Epithelial cell of esophagus (primary cell): ENCODE measurements around the gene FKBP9.

Source experiments
- DNase-seq: peaks from one replicate; pipeline ENCODE4 v3.0.0; 2010; ENCODE audit warnings: low read depth
- H3K4me3 ChIP-seq: 2 replicates; pipeline ENCODE4 v1.5.1; 2011; ENCODE audit warnings: mild to moderate bottlenecking, low read length, control low read depth
- TF ChIP-seq, protein P1 (sequence below): IDR thresholded peaks from 2 replicates; pipeline ENCODE4 v1.5.1; 2011; ENCODE audit warnings: low read depth, mild to moderate bottlenecking, low read length, control low read depth, inconsistent platforms; ENCODE audit not compliant: insufficient read depth; ENCODE audit errors: missing control alignments

The FKBP9 gene

GRCh38 chr7:32941181-32941580, 16.1 kb upstream of the FKBP9 start:
- TF ChIP-seq, protein P1, sequence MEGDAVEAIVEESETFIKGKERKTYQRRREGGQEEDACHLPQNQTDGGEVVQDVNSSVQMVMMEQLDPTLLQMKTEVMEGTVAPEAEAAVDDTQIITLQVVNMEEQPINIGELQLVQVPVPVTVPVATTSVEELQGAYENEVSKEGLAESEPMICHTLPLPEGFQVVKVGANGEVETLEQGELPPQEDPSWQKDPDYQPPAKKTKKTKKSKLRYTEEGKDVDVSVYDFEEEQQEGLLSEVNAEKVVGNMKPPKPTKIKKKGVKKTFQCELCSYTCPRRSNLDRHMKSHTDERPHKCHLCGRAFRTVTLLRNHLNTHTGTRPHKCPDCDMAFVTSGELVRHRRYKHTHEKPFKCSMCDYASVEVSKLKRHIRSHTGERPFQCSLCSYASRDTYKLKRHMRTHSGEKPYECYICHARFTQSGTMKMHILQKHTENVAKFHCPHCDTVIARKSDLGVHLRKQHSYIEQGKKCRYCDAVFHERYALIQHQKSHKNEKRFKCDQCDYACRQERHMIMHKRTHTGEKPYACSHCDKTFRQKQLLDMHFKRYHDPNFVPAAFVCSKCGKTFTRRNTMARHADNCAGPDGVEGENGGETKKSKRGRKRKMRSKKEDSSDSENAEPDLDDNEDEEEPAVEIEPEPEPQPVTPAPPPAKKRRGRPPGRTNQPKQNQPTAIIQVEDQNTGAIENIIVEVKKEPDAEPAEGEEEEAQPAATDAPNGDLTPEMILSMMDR, result no peak
- H3K4me3 ChIP-seq, result peak overlapping the region; percentile 75
- no peak for DNase-seq

DNA sequence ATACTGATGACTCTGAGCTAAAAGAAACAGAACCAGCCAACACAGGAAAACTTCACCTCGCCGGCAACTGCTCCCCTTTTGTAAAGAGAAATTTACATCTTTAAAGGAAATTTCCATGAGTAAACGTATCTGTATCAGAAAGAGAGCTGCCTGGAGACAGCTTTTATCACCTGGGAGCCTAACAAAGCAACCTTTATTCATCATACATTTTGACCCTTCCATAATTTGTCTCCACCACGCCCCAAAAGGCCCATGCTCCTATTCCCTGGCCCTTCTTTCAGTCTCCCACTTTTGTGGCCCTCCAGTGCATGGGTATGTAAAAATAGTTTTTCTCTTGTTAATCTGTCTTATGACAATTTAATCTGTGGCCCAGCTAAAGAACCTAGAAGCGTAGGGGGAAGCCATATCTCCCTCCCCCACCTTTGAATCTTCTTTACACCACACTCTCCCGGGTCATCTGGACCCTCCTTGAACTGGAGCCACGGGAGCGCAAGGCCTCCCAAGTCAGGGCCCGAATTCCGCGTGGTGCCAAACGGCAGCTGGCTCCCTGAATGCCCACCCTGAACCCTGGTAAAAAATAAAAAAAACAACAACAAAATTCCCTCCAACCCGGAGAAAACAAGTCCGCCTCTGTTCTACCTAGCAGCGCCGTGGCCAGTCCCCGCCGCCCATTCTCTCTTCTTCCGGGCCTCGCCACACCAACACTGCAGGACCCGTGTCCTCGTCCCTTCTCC, 15.4 kb upstream of the FKBP9 start:
- peak overlapping the region; percentile 75 for H3K4me3 ChIP-seq
- no peak for DNase-seq
- TF ChIP-seq, protein P1, result no peak

DNA sequence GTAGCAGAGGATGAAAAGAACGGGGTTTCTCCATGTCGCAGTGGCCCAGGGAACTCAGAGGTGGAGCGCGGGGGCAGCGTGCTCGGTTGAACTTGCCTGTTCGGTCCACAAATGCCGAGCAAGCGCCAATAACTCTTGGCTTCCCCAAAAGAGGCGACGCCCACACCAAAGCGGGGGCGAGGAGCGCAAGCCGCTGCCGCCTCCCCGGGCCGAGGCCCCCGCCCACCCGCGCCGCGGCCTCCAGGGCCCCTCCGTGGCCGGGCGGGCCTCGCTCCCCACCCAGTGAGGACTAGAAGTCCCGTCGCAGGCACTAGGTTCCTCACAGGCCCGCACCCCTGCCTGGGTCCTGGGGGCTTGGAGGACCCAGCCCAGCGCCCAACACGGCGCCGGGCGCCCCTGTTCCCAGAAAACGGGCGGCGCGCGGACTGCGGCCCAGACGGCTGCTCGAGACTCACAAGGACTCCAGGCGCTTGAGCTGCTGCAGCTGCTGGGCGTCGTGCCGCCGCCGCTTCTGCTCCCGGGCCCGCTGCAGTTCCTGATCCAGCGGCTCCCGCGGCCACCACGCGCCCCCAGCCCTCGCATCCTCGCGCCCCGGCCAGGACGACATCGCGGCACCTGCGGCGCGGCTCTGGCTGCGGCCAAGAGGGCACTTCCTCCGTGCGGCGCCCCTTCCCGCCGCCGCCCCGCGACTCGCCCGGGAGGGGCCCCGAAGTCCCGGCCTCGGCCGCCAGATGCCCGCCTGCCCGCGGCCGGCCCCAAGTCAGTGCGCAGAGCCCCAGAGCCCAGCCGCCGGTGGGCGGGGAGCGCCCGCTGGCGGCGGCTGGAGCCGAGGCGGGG, 14.6 kb upstream of the FKBP9 start:
- peak; percentile 82 for DNase-seq

GRCh38 chr7:32943252-32944030, 13.8 kb upstream of the FKBP9 start:
- H3K4me3 ChIP-seq, result no peak overlapping the region
- no peak for DNase-seq
- TF ChIP-seq, protein P1, result no peak

More for the DNA sequence above, 14.6 kb upstream of the FKBP9 start:
- peak overlapping the region; percentile 75 for H3K4me3 ChIP-seq
- TF ChIP-seq, protein P1, result peak; percentile 24

DNA sequence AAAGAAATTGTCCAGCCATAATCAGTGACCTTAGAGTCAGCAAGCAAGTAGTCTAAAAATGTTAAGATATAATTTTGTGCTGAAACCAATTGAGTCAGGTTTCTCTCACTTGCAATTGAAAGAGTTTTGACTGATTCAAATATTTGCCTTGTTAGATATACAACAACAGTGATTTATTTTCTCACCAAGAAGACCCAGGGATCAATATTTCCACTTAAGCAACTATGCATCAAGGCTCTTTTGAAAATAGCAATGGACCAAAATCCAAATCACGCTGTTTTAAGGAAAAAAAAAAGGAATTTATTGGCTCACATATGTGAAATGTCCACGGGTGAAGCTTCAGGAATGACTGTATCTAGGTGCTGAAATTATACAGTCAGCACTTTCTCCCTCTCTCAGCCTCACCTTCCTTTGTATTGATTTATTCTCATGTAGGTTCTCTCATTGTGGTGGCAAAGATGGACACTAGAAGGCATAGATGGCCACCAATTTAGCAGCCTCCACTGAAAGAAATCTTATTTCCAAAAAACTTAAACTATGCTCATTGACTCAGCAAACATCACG, 9.7 kb upstream of the FKBP9 start:
- DNase-seq, result no peak
- TF ChIP-seq, protein P1, result no peak
- no peak overlapping the region for H3K4me3 ChIP-seq

DNA sequence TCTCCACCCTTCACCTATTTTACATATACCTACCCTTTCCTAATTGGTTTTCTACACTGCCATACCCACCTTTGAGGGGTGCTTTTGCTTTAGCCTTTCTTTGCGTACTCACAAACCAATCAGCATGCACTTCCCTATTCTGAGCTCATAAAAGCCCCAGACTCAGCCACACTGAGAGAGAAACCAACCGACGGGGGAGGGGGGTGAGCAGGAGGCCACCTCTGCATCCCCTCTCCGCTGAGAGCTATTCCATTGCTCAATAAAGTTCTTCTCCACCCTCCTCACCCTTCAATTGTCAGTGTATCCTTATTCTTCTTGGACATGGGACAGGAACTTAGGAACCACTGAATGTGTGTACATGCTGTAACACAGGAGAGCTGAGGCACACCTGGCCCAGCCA, 9.0 kb upstream of the FKBP9 start:
- H3K4me3 ChIP-seq, result no peak overlapping the region
- no peak for DNase-seq
- TF ChIP-seq, protein P1, result no peak
